Measurements from ENCODE around the gene BNC2. TPM values are rescaled to one million over a fixed set of nuclear protein-coding genes. Genes with fewer than 3 reads are reported as not detected.

BNC2 gene
- total RNA-seq, 1 donor, result 53.9 TPM

DNA sequence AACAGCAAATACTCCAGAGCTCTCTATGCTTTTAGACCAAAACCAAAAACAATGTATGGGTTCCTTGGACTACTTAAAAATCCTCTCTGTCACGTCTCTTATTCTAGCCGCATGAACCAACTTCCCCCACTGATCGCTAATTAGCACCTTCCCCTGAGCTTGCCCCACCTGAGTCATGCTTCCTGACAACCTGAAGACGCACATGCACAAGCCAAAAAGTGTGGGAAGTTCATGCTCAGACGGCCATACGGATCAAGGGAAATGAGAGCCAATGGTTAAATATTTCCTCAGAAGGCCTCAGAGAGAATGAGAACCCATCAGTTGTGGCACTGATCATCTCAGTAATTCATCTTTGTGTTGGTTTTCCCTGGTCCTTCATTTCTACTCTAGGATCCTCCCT, 199.7 kb downstream of the BNC2 start:
- peak overlapping the region; percentile 86 for H3K27ac ChIP-seq (ENCODE audit: low read depth, low read length)
- peaks cover 72% of the 10 kb centered on the region for H3K79me2 ChIP-seq (ENCODE audit: insufficient read depth, low read length)
- no peak for DNase-seq (ENCODE audit: insufficient read length, low spot score, missing footprints)
- no peaks in the 10 kb centered on the region for H3K36me3 ChIP-seq (ENCODE audit: insufficient read depth, low read length)
- H3K4me3 ChIP-seq (ENCODE audit: insufficient read depth, low read length), result no peak overlapping the region
- TF ChIP-seq, protein P1, sequence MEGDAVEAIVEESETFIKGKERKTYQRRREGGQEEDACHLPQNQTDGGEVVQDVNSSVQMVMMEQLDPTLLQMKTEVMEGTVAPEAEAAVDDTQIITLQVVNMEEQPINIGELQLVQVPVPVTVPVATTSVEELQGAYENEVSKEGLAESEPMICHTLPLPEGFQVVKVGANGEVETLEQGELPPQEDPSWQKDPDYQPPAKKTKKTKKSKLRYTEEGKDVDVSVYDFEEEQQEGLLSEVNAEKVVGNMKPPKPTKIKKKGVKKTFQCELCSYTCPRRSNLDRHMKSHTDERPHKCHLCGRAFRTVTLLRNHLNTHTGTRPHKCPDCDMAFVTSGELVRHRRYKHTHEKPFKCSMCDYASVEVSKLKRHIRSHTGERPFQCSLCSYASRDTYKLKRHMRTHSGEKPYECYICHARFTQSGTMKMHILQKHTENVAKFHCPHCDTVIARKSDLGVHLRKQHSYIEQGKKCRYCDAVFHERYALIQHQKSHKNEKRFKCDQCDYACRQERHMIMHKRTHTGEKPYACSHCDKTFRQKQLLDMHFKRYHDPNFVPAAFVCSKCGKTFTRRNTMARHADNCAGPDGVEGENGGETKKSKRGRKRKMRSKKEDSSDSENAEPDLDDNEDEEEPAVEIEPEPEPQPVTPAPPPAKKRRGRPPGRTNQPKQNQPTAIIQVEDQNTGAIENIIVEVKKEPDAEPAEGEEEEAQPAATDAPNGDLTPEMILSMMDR (IDR thresholded peaks at IDR 0.05; ENCODE audit: extremely low read depth, low read depth, low read length), result no peak
- H3K4me1 ChIP-seq (ENCODE audit: insufficient read depth, low read length), result peaks cover 46% of the 10 kb centered on the region
- no peaks in the 10 kb centered on the region for H3K9me3 ChIP-seq (ENCODE audit: low read depth, low read length)
- H2AFZ ChIP-seq (ENCODE audit: low read length), result no peak overlapping the region
- H3K27me3 ChIP-seq (ENCODE audit: insufficient read depth, low read length), result no peaks in the 10 kb centered on the region
- H3K4me2 ChIP-seq (ENCODE audit: insufficient read depth, low read length), result peak overlapping the region; percentile 52
- no peaks in the 10 kb centered on the region for H4K20me1 ChIP-seq (ENCODE audit: insufficient read depth, low read length)

DNA sequence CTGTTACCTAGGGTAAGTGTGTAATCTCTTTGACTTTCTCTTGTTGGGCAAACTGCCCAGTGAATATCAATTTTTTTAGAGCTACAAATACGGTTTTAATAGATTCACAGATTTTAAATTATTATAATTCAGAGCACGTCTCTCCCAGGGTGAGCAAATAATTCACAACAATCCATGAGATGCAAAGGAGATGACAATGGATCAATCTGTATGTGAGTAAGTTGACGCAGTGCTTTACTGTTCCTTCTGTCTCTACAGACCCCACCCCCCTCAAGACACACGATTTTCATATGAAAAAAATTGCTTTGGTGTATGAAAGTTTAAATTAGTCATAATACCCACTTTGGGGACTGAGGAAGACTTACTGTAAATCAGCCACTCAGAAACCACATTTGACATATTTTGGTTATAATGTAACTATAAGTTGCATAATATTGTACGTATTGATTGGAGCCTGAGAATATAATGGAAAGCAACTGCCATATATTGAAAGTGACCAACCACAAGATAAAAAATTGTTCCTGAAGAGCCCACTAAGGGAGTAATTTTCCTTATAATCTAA, 201.7 kb downstream of the BNC2 start:
- Histone ChIP-seq H2AFZ (ENCODE audit: low read length) (no peak overlapping the region), H4K20me1 (ENCODE audit: insufficient read depth, low read length) (no peaks in the 10 kb centered on the region), H3K27me3 (ENCODE audit: insufficient read depth, low read length) (no peaks in the 10 kb centered on the region), H3K4me1 (ENCODE audit: insufficient read depth, low read length) (peaks cover 48% of the 10 kb centered on the region), H3K4me3 (ENCODE audit: insufficient read depth, low read length) (no peak overlapping the region), H3K9me3 (ENCODE audit: low read depth, low read length) (no peaks in the 10 kb centered on the region), H3K4me2 (ENCODE audit: insufficient read depth, low read length) (no peak overlapping the region), H3K79me2 (ENCODE audit: insufficient read depth, low read length) (peaks cover 71% of the 10 kb centered on the region), H3K36me3 (ENCODE audit: insufficient read depth, low read length) (no peaks in the 10 kb centered on the region), H3K27ac (ENCODE audit: low read depth, low read length) (peak overlapping the region; percentile 35)
- TF ChIP-seq, protein P1 (IDR thresholded peaks at IDR 0.05; ENCODE audit: extremely low read depth, low read depth, low read length), result no peak
- no peak for DNase-seq (ENCODE audit: insufficient read length, low spot score, missing footprints)

DNA sequence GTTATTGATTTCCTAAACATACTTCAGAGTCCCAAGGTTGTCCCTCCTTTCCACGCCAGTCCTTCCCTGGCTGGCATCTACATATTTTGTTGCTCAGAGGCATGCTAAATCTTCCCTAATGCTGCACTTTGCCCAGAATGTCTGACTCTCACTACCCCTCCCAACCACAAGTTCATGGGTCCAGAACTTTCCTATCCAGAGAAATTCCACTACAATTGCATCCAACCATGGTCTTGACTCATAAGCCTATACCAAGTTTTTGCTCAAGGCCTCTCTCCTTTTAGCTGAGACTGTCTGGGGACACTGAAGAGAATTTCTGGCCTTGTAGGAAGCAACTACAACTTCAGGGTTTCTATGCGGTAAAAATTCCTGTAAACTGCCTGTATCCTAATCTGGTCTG, 206.3 kb downstream of the BNC2 start:
- no peaks in the 10 kb centered on the region for H3K27me3 ChIP-seq (ENCODE audit: insufficient read depth, low read length)
- no peak overlapping the region for H3K27ac ChIP-seq (ENCODE audit: low read depth, low read length)
- no peaks in the 10 kb centered on the region for H3K36me3 ChIP-seq (ENCODE audit: insufficient read depth, low read length)
- no peaks in the 10 kb centered on the region for H4K20me1 ChIP-seq (ENCODE audit: insufficient read depth, low read length)
- TF ChIP-seq, protein P1 (IDR thresholded peaks at IDR 0.05; ENCODE audit: extremely low read depth, low read depth, low read length), result no peak
- DNase-seq (ENCODE audit: insufficient read length, low spot score, missing footprints), result no peak
- H3K4me2 ChIP-seq (ENCODE audit: insufficient read depth, low read length), result no peak overlapping the region
- H3K4me3 ChIP-seq (ENCODE audit: insufficient read depth, low read length), result no peak overlapping the region
- H2AFZ ChIP-seq (ENCODE audit: low read length), result no peak overlapping the region
- peaks cover 13% of the 10 kb centered on the region for H3K4me1 ChIP-seq (ENCODE audit: insufficient read depth, low read length)
- H3K9me3 ChIP-seq (ENCODE audit: low read depth, low read length), result no peaks in the 10 kb centered on the region
- H3K79me2 ChIP-seq (ENCODE audit: insufficient read depth, low read length), result peaks cover 64% of the 10 kb centered on the region

DNA sequence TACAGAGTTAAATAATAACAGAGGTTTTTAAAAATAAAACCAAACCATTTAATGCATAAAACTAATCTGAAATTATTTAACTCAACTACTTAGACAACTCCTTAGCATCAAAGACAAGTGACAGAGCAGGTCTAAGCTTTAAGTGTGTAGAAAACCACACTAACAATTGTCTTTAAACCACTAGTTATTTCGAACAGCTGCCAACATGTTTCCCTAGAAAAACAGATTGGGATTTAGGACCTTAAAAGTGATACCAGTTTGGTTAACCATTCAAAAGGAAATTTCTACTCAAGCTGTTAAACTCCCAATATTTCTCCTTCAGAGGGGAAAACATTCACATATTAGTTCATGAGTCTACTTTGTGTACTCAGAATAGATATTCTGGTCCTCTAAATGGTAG, 208.7 kb downstream of the BNC2 start:
- peak; percentile 27 for DNase-seq (ENCODE audit: insufficient read length, low spot score, missing footprints)
- H3K36me3 ChIP-seq (ENCODE audit: insufficient read depth, low read length), result no peaks in the 10 kb centered on the region
- TF ChIP-seq, protein P1 (IDR thresholded peaks at IDR 0.05; ENCODE audit: extremely low read depth, low read depth, low read length), result no peak

More for the DNA sequence above, 208.7 kb downstream of the BNC2 start:
- H3K79me2 ChIP-seq (ENCODE audit: insufficient read depth, low read length), result peaks cover 62% of the 10 kb centered on the region
- no peaks in the 10 kb centered on the region for H3K27me3 ChIP-seq (ENCODE audit: insufficient read depth, low read length)
- no peaks in the 10 kb centered on the region for H4K20me1 ChIP-seq (ENCODE audit: insufficient read depth, low read length)
- no peak overlapping the region for H3K27ac ChIP-seq (ENCODE audit: low read depth, low read length)
- no peaks in the 10 kb centered on the region for H3K9me3 ChIP-seq (ENCODE audit: low read depth, low read length)
- H3K4me3 ChIP-seq (ENCODE audit: insufficient read depth, low read length), result no peak overlapping the region
- no peak overlapping the region for H2AFZ ChIP-seq (ENCODE audit: low read length)
- H3K4me2 ChIP-seq (ENCODE audit: insufficient read depth, low read length), result no peak overlapping the region
- peaks cover 10% of the 10 kb centered on the region for H3K4me1 ChIP-seq (ENCODE audit: insufficient read depth, low read length)
